GM19099 (cell line): ENCODE measurements around the gene CDK17.

Source experiments
- POLR2A ChIP-seq: IDR thresholded peaks from 3 replicates; pipeline ENCODE4 v1.6.1; 2011; ENCODE audit warnings: low read depth; ENCODE audit not compliant: insufficient read length; ENCODE audit errors: extremely low read depth

The CDK17 gene

DNA sequence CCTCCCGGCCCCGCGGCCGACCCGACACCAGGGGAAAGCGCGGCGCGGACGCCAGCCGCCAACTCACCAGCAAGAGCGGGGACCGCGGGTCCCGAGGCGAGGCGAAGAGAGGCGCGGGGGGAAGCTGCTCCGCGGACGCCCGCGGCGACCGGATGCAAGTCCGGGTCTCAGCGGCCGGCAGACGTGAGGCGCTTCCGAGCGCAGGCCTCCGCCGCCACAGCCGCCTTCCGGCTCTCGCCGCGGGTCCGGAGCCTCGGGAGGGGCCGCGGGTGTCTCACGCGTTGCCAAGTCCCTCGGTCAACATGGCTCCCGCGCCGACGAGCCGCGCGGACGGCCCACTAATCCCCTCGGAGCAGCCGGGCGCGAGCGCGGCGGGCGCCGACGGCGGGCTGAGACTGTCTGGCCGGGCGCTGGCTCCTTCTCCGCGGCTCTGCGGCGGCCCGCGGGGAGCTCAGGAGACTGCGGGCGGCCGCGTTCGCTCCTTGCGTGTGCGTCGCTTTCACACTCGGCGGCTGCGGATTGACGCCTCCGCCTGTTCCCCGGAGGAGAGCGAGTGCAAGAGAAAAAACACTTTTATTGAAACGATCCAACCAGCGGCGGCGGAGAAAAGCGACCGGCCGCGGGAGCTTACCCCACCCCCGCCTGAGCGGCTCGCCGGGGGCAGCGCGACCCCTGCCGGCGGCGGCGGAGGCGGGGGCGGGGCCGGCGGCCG is at the start of gene CDK17:
TSS of gene CDK17 (minus strand) at position 521 of the 712 bp plus-strand sequence. CDS start 65,603 bp downstream, outside the sequence.
- peak; percentile 66 for TF ChIP-seq POLR2A

- TF ChIP-seq POLR2A: no peak
Observed at GRCh38 chr12:96448300-96448699, 48.1 kb upstream of the CDK17 start.

DNA sequence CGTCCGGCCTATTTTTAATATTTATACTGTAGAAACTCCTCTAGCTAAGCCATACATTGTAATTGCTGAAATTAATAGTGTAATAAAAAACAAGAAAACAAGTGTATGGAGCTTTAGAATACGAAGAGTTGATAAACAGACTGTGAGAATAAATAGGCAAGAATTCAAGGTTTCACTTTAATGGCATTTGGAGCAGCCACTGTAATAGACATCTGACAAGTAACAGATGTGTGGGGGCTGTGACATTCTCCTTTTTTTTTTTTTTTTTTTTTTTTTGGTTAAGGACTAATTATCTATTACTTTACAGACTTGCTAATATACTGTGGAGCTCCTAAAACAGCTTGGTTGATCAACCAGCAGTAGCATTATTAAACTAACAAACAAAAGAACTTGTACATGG is 47.0 kb upstream of the CDK17 start:
- no peak for TF ChIP-seq POLR2A

DNA sequence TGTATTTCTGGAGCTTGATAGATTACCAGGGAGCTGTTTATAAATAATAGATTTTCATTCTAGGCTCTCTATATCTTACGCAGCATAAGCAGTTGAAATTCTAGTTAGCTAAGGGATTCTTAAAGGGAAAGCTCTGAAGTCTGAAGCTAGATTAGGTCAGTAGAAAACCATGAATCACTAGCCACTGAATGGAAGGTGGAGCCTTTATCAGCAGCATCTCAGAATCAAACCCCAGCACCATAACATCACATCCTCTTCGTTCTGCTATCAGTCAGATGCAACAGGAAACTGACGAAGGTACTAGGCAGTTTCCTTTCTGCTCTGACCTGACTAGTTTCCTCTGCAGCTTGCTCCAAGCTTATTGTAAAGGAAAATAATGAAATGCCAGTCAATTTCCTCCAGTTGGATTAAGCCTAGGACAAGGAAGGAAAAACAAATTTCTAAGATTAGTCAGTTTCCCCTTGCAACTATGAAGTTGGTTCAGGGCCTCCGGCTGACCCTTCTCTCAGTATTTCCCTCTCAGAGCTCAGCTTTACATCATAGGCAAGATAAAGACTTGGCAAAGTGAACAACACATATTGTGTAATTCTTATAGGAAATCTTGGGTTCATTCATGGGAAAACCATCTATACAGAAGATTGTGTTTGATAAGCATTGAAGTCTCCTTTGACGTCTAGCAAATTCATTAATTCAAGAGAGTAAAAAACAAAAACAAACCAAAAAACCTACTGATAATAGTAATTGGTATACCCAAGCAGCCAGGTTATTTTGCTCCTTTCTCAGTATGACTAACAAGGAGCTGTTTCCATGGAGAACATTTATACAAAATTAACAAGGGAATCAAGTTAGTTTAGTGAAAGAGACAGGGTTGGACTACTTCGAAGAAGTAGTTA is 45.7 kb upstream of the CDK17 start:
- TF ChIP-seq POLR2A: no peak

GRCh38 chr12:96444399-96444798 is 44.2 kb upstream of the CDK17 start:
- TF ChIP-seq POLR2A: no peak

GRCh38 chr12:96442906-96443305 is 42.7 kb upstream of the CDK17 start:
- TF ChIP-seq POLR2A: no peak

DNA sequence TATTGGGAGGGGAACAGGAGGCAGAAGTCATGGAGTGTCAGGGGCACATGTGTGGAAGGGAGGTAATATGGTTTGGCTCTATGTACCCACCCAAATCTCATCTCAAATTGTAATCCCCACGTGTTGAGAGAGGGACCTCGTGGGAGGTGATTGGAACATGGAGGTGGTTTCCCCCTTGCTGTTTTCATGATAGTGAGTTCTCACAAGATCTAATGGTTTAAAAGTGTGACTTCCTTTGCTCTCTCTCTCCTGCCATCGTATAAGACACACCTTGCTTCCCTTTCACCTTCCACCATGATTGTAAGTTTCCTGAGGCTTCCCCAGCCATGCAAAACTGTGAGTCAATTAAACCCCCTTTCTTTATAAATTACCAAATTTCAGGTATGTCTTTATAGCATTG is 41.6 kb upstream of the CDK17 start:
- no peak for TF ChIP-seq POLR2A

- no peak for TF ChIP-seq POLR2A
Observed at GRCh38 chr12:96438330-96438729, 38.1 kb upstream of the CDK17 start.

GRCh38 chr12:96437171-96437445 is 36.9 kb upstream of the CDK17 start:
- TF ChIP-seq POLR2A: no peak

- no peak for TF ChIP-seq POLR2A
Observed at GRCh38 chr12:96436366-96437170, 36.3 kb upstream of the CDK17 start.

DNA sequence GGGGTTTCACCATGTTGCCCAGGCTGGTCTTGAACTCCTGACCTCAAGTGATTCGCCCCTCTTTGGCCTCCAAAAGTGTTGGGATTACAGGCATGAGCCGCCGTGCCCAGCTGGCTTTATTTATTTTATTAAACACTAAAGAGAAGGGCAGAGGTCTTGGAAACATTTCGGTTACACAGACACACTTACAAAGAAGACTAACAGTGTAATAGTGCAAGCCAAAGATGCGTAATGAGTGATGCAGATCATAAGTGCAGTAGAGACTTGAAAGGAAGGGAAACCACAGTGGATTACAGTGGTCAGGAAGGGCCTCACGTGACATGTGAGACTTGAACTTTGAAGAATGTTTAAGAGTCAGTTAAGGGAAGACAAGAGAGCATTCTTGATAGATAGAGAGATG is 33.9 kb upstream of the CDK17 start:
- no peak for TF ChIP-seq POLR2A

- no peak for TF ChIP-seq POLR2A
Observed at GRCh38 chr12:96431067-96431466, 30.8 kb upstream of the CDK17 start.

DNA sequence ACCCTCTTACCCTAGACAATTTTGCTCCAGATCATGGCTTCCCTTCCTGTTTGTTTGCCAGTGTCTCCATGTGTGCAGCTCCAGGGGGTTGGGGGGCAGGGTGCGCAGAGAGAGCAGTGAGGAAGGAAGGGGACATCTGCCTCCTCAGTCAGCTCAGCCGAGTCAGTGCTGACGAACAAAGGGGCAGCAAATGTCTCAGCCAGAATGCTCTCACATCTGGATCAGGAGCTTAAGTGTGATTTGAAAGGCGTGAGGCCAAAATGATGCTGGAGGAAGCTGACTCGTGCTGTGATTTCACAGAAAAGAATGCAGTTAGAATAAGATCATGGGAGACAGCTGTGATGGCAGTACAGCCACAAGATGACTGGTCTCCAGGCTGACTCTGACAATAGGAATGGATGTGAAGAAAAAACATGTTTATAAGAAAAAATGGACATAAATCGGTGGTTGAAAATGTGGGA is 27.1 kb upstream of the CDK17 start:
- TF ChIP-seq POLR2A: no peak

DNA sequence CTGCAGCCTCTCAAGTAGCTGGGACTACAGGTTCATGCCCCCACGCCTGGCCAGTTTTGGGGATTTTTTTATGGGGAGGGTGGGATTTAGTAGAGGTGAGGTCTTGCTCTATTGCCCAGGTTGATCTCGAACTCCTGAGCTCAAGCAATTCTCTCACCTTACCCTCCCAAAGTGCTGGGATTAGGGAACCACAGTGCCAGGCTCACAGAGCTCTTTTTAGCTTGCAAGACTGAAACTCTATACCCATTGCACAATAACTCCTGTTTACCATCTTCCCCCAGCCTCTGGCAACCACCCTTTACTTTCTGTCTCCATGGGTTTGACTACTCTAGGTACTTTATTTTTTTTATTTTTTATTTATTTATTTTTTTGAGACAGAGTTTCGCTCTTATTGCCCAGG is 25.7 kb upstream of the CDK17 start:
- TF ChIP-seq POLR2A: no peak

- no peak for TF ChIP-seq POLR2A
Observed at GRCh38 chr12:96425321-96425720, 25.1 kb upstream of the CDK17 start.
